Right lobe of liver (tissue), 4 donors: ENCODE measurements around the gene CCDC74B.
"Not testable (repeated sequence)": the region's sequence is repeated elsewhere in the genome, so short reads cannot be mapped to it uniquely, and the experiment has no call there.

ENCODE experiments used
- CTCF ChIP-seq, 4 donors: fragments of 200-600 bp in 3 of 4; fragments of 450-650 bp in 1 of 4; IDR thresholded peaks; one replicate each; pipeline versions ENCODE4 v1.5.1 to v1.8.0; 2016 to 2022; ENCODE audit warnings: antibody characterized with exemption in 4 of 4, mild to moderate bottlenecking in 2 of 4
- POLR2A ChIP-seq: fragments of 450-650 bp; IDR thresholded peaks from one replicate; pipeline ENCODE4 v1.6.1; 2017; ENCODE audit warnings: antibody characterized with exemption, mild to moderate bottlenecking
- donor health status: DM: no; HTN: no; CAD: no.
- donor health status: DM: no; HTN: no; CAD: no.
- donor health status: DM: no; HTN: yes; CAD: no.

- TF ChIP-seq CTCF (IDR thresholded peaks at IDR 0.05); POLR2A: not testable (repeated sequence)
These were observed 16.4 kb downstream of the CCDC74B start for GRCh38 chr2:130128464-130128863.
